ENCODE results near the gene MIDN.
"Not testable (repeated sequence)": the region's sequence is repeated elsewhere in the genome, so short reads cannot be mapped to it uniquely, and the experiment has no call there.

The MIDN gene

GRCh38 chr19:1296575-1297271 is 48.3 kb downstream of the MIDN start:
- DNase-seq, result no peak

DNA sequence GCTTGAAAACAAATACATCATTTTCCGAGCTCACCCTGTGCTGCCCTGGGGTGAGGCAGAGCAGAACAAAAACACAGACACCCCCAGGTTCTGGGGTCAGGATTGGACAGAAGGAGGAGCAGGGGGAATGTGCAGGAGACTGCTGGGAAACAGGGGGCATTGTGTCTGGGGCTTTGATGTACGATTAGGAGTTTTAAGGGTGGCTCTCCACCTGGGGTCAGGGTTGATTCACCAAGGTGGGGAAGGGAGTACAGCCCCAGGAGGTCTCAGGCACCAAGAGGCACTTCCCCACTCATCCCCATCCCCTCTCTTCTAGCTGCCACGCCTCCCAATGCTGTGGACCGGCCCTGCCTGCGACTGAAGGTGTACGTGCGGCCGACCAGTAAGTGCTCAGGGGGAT is 49.9 kb downstream of the MIDN start:
- DNase-seq, result no peak

DNA sequence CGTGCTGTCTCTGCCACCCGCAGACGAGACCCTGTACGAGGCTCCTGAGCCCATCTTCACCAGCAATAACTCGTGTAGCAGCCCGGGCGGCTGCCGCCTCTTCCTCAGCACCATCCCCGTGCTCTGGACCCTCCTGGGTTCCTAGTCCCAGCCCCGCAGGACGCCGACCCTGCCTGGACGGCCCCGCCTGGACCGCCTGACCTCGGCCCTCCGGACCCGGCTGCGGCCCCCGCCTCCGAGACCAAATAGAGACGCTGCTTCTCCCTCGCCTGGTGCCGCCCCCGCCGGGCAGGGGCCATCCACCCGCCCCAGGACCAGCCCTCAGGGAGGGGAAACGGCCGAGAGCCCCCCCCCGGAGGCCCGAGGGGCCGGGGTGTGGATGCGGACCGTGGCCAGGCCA is 51.4 kb downstream of the MIDN start:
- no peak for DNase-seq

DNA sequence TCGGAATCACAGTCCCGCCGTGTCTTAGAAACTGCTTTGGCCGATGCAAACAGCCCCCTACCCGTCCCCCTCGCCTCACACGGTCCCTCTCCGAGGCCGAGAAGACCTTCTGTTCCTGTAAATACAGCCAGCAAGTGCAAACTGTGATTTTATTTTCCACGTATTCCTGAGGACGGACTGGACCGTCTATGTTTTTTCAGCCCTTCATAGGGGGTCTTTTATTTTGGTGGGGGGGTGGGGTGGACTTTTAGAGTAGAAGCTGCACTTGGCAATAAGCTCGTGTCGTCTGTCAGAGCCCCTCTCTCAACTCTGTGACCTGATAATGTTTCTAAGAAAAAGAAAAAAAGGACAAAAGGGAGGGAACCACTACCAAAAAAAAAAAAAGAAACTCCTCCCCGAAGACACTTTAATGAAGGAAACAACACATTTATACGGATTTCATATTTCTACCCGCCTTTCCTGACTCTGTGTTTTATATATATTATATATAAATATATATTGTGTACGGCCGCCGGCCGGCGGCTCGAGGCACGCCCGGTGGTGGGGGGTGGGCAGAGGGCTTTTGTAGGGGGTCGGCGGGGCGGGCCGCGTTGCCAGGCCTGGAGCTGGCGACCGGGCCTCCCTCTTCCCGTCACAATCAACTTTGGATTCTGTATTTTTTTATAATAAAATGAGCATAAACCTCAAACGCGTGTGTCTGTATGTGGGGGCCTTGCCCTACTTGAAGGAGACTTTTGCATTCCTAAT is 52.5 kb downstream of the MIDN start:
- no peak for DNase-seq

DNA sequence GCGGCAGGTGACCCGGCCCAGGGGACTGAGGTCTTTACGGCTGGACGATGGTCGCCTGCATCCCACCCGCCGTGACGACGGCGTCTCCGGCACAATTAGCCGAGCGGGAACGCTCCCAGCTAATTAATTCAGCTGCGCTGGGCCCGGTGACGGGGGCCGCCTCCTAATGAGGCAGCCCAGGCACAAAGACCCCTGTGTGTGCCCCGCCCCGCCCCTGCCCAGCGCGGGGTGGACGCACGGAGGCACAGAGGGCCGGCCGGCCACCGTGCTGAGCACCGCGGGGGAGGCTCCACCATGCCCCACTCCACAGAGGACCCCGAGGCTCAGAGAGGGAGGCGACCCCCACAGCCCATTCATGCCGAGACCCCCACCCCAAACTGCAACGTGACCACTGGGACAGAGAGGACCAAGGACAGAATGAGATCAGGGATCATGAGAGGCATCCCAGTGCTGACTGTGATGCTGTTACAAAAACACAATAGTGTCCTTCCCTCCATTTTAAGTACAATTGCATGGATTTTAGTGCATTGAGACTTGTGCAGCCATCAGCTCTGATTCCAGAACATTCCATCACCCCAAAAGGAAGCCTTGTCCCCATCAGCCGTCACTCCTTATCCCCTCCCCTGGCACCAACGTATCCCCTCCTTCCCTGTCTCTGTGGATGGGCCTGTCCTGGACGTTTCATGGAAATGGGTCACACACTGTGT is 54.3 kb downstream of the MIDN start:
- no peak for DNase-seq

GRCh38 chr19:1304197-1304924 is 56.0 kb downstream of the MIDN start:
- DNase-seq, result no peak

DNA sequence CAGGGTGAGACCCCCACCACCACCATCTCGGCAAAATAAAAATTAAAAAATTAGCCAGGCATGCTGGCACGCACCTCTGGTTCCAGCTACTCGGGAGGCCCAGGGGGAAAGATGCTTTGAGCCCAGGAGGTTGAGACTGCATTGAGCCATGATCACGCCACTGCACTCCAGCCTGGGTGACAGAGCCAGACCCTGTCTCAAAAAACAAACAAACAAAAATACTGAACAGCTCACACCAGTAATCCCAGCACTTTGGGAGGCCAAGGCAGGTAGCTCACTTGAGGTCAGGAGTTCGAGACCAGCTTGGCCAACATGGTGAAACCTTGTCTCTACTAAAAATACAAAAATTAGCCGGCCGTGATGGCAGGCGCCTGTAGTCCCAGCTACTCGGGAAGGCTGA is 57.0 kb downstream of the MIDN start:
- not testable (repeated sequence) for DNase-seq

GRCh38 chr19:1307320-1307719 is 58.9 kb downstream of the MIDN start:
- no peak for DNase-seq

DNA sequence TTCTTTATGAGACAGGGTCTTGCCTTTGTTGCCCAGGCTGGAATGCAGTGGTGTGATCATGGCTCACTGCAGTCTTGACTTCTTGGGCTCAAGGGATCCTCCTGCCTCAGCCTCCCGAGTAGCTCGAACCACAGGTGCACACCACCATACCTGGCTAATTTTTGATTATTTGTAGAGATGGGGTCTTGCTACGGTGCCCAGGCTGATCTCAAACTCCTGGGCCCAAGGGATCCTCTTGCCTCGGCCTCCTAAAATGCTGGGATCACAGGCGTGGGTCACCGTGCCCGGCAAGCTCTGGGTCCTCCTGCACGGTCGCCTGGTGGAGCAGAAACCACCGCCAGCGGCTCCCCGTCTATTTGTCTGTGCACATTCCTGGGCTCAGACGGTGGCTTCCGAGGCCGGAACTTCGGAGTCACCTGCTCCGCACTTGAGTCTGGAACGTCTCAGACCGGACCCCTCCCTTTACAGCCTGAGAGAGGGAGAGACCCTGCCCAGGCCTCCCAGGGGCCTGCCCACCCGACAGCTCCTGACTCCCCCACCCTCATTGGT is 59.4 kb downstream of the MIDN start:
- no peak for DNase-seq

DNA sequence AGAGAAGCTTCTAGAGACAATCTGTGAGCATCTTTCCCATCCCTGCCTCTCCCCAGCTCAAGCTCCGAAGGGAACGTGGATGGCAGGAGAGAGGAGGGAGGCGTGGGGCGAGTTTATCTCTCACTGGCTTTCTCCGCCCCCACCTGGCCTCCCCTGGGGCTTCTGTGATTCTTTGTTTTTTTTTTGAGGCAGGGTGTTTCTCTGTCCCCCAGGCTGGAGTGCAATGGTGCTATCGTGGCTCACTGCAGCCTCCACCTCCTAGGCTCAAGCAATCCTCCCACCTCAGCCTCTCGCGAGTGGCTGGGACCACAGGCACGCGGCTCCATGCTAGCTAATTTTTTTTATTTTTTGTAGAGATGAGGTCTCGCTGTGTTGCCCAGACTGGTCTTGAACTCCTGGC is 60.3 kb downstream of the MIDN start:
- DNase-seq, result no peak

Data from NCI-H1105 (cell line).